BE2C (cell line): Measurements from ENCODE around the gene MIF4GD.
"Not testable (repeated sequence)": the region's sequence is repeated elsewhere in the genome, so short reads cannot be mapped to it uniquely, and the experiment has no call there.

Source experiments
- DNase-seq: peaks from one replicate; pipeline ENCODE4 v3.0.0-alpha.2; 2020
- H3K27me3 ChIP-seq: fragments of 250-450 bp; sonication (Bioruptor Pico); 2 replicates; pipeline ENCODE4 v1.5.1; 2020; ENCODE audit warnings: mild to moderate bottlenecking
- H3K36me3 ChIP-seq: fragments of 250-450 bp; sonication (Bioruptor Pico); 2 replicates; pipeline ENCODE4 v1.5.1; 2020; ENCODE audit warnings: mild to moderate bottlenecking
- H3K4me1 ChIP-seq: fragments of 250-450 bp; sonication (Bioruptor Pico); 2 replicates; pipeline ENCODE4 v1.5.1; 2020
- H3K4me3 ChIP-seq: 2 replicates; pipeline ENCODE4 v1.5.1; 2011; ENCODE audit warnings: low read depth, low read length
- H3K9me3 ChIP-seq: fragments of 250-450 bp; sonication (Bioruptor Pico); 2 replicates; pipeline ENCODE4 v1.5.1; 2020
- TF ChIP-seq, protein P1 (sequence below): IDR thresholded peaks from 2 replicates; pipeline ENCODE4 v1.5.1; 2012; ENCODE audit warnings: mild to moderate bottlenecking, low read depth, low read length

The MIF4GD gene

DNA sequence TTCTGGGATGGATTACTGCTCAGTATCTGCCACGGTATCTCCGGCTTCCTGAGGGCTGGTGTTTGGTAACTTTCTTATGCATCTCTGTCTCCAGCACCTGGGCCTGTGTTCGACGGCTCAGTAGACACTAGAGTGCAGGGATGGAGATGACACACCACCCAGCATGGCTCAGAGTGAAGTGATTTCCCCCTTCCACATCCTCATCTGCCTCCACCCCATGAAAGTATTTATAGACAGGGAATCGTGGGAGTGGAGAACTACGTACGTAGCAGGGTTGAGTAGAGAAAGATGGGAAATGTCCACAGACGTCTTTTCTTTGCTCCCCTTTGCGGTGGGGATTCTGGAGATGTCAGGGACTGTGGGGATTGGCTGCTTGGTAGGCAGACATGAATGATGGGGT, 30.0 kb upstream of the MIF4GD start:
- Histone ChIP-seq H3K9me3 (no peaks in the 10 kb centered on the region), H3K4me1 (no peaks in the 10 kb centered on the region), H3K36me3 (no peaks in the 10 kb centered on the region), H3K4me3 (no peak overlapping the region), H3K27me3 (no peaks in the 10 kb centered on the region)
- TF ChIP-seq, protein P1, sequence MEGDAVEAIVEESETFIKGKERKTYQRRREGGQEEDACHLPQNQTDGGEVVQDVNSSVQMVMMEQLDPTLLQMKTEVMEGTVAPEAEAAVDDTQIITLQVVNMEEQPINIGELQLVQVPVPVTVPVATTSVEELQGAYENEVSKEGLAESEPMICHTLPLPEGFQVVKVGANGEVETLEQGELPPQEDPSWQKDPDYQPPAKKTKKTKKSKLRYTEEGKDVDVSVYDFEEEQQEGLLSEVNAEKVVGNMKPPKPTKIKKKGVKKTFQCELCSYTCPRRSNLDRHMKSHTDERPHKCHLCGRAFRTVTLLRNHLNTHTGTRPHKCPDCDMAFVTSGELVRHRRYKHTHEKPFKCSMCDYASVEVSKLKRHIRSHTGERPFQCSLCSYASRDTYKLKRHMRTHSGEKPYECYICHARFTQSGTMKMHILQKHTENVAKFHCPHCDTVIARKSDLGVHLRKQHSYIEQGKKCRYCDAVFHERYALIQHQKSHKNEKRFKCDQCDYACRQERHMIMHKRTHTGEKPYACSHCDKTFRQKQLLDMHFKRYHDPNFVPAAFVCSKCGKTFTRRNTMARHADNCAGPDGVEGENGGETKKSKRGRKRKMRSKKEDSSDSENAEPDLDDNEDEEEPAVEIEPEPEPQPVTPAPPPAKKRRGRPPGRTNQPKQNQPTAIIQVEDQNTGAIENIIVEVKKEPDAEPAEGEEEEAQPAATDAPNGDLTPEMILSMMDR: no peak
- no peak for DNase-seq

DNA sequence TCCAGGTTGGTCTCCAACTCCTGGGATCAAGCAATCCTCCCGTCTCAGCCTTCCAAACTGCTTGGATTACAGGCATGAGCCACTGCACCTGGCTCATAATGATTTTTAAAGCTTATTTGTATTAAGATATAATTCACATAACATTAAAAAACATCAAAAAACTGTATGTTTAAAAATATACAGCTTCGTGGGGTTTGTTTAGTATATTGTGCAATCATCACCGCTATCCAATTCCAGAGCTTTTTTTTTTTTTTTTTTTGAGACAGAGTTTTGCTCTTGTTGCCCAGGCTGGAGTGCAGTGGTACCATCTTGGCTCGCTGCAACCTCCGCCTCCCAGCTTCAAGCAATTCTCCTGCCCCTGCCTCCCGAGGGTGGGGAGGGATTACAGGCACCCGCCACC, 29.2 kb upstream of the MIF4GD start:
- no peak for DNase-seq
- no peaks in the 10 kb centered on the region for H3K27me3 ChIP-seq
- H3K9me3 ChIP-seq: no peaks in the 10 kb centered on the region
- TF ChIP-seq, protein P1: no peak
- H3K4me1 ChIP-seq: no peaks in the 10 kb centered on the region
- H3K36me3 ChIP-seq: no peaks in the 10 kb centered on the region
- H3K4me3 ChIP-seq: no peak overlapping the region

DNA sequence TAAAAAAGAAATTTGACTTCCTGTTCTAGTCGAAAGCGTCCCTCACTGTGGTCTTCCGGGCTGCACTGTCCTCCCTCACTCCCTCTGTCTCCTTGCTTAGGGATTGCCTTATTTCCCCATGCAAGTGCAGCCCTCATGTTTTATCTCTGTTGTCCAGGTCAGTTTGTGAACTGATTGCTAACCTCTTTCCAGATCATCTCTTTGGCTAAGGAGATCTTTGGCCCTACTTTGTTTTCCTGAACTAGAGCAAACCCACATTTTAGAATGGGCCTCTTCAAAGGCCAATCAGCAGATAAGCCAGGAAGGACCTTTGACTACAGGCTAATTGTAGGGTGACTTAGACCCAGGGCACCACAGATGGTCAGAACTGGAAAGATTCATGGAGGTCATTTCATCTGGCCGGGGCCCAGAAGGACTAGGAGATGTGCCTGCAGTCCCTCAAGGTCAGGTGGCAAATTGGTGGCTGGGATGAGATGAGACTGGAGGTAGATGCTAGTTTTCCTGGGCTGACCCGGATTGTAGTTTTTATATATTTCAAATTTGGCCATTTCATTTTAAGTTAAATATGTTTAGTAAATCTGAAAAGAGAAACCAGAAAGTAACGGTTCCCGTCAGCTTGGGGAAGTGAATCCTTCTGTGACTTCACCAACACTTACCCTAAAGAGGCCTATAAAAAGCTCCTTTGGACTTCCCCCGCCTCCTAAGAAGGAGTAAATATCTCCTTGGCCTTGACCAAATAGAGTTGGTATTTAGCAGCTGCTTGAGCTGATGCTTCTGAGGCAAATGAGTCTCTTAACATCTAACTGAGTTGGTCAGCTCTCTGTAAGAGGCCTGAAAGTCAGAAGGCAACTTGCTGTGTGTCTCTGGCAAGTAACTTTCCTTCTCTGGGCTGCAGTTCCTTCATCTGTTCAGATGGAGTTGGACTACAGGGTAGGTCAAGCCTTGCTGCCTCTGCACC, 24.4 kb upstream of the MIF4GD start:
- H3K27me3 ChIP-seq: no peaks in the 10 kb centered on the region
- no peaks in the 10 kb centered on the region for H3K4me1 ChIP-seq
- H3K9me3 ChIP-seq: no peaks in the 10 kb centered on the region
- H3K36me3 ChIP-seq: no peaks in the 10 kb centered on the region
- no peak overlapping the region for H3K4me3 ChIP-seq
- no peak for DNase-seq
- TF ChIP-seq, protein P1: no peak

DNA sequence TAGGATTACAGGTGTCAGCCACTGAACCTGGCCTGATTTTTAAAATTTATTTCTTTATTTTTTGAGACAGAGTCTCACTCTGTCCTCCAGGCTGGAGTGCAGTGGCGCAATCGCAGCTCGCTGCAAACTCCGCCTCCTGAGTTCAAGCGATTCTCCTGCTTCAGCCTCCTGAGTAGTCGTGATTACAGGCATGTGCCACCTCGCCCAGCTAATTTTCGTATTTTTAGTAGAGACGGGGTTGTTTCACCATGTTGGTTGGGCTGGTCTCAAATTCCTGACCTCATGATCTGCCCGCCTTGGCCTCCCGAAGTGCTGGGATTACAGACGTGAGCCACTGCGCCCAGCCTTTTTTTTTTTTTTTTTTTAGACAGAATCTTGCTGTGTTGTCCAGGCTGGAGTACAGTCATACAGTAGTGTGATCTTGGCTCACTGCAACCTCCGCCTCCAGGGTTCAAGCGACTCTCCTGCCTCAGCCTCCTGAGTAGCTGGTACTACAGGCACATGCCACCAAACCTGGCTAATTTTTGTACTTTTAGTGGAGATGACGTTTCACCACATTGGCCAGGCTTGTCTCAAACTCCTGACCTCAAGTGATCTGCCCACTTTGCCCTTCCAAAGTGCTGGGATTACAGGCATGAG, 21.9 kb upstream of the MIF4GD start:
- DNase-seq, H3K27me3 ChIP-seq, H3K9me3 ChIP-seq, H3K36me3 ChIP-seq, H3K4me1 ChIP-seq, H3K4me3 ChIP-seq: not testable (repeated sequence)

DNA sequence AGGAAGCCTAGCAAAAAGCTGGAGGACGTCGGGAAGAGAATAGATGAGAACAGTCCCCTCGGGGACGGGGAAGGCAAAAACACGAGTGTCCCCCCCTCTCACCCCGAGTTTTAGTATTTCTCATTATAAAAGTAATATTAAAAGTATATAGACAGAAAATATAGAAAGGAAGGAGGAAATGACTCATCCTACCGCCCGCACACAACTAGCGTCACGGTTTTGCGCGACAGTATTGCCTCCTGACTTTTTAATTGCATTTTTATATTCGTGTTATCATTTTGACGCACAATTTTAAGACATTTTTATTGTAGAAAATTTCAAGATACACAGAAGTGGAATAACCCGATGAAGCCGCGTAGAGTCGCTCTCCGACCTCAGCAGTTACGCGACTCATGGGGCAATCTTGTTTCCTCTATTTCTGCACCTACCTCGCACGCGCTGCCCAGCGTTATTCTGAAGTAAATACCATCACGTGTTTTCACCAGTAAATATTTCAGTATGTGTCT, 18.9 kb upstream of the MIF4GD start:
- Histone ChIP-seq H3K9me3 (no peaks in the 10 kb centered on the region), H3K4me1 (no peaks in the 10 kb centered on the region), H3K36me3 (peaks cover 10% of the 10 kb centered on the region), H3K4me3 (peak overlapping the region; percentile 93), H3K27me3 (no peaks in the 10 kb centered on the region)
- DNase-seq: peak; percentile 48
- TF ChIP-seq, protein P1: peak; percentile 21; the same call in 1 of the 2 replicates

DNA sequence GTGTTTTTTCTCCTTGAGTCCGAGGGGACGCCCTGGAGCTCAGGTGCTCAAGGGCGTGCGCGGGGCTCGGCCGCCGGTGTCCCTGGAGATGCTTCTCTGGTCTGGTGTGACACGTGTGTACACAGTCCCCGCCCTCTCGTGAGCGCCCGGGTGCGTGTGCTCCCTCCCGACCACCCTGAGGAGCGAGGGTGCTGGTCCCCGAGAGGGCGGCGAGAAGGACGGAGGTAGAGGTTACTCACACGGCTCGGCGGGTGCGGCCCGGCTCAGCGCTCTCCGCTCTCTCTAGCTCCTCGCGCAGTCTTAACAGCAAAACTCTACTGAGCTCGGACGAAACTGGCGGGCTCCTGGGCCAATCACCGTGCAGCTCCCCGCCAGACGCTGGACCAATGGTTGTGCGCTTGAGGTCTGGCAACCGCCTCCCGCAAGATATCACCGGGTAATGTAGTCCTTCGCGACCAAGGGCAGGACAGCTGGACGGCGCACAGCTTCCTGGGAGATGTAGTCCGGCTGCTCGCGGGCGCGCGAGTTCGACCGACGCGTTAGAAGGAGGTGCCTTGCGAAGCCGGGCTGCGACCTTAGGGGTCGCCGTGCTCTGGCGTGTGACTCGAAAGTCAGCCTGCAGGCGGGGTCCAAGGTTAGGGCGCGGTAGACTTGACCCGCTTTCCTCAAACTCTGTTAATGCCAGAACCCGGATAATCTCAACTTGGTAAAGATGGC, 18.2 kb upstream of the MIF4GD start, which contains the start of gene SLC25A19:
TSS of gene SLC25A19 (minus strand) at position 319 of the 717 bp plus-strand sequence. CDS start 2,669 bp downstream, outside the sequence.
- TF ChIP-seq, protein P1: peak; percentile 40
- no peaks in the 10 kb centered on the region for H3K9me3 ChIP-seq
- H3K36me3 ChIP-seq: peaks cover 10% of the 10 kb centered on the region
- DNase-seq: peak; percentile 98
- H3K27me3 ChIP-seq: no peaks in the 10 kb centered on the region
- peak within 1 kb of the TSS; percentile 93 for H3K4me3 ChIP-seq
- H3K4me1 ChIP-seq: no peaks in the 10 kb centered on the region
